HUDEP-2 (cell line): ENCODE data around the gene USP24.
"Not testable (repeated sequence)": the region's sequence is repeated elsewhere in the genome, so short reads cannot be mapped to it uniquely, and the experiment has no call there.

Source experiments
- DNase-seq, 76 experiments: peaks; one replicate each; lab custom pipeline; 2025; ENCODE audit not compliant: unreplicated experiment in 76 of 76; lab: John Stamatoyannopoulos, UW

The USP24 gene

GRCh38 chr1:55129194-55129728, 85.9 kb downstream of the USP24 start:
- peak in 4 of 76 experiments; percentile 3 to 16 (median 10) for DNase-seq

GRCh38 chr1:55128418-55128995, 86.7 kb downstream of the USP24 start:
- DNase-seq: no peak

DNA sequence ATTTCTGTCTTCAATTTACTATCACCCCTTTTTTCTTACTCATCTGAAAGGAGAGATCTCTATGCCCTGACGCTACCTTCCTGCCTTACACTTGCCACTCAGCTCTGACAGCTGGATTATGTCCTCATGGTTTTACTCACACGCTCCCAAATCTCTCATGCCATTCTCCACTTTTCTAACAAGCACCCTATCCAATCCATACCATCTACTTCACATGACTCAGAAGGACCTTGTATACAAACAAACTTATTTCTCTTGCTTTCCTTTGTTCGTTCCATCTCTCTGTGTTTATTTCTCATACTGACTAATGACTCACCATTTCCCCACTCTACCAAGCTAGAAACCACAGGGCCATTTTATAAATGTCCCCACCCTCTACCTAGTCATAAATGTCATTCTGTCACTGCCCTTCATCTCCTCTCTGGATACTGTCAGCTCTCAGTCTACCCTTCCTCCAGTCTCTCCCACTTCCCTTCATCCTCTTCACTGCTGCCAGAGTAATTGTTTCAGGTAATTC, 87.3 kb downstream of the USP24 start:
- DNase-seq: peak in 7 of 76 experiments; percentile 3 to 26 (median 19)

- DNase-seq: no peak
These were observed 90.7 kb downstream of the USP24 start for GRCh38 chr1:55124470-55124869.

DNA sequence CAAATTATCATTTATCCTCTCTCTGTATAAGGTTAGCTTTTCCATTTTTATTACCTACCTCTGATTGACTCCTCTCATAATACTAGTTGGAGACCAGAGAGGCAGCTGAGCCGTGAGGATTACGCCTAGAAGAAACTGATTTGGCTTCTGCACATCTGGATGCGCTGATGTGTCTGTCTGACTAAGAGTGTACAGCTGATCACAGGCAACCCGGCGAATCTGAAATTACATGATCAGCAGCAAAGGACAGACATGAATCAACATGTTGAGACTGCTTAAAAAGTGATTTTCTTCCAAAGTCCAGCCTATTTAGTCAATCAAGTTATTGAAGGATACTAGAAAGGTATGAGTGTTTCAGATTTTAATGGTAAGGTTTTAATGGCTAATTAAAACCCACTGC, 94.6 kb downstream of the USP24 start:
- DNase-seq: no peak

GRCh38 chr1:55118651-55119329, 96.4 kb downstream of the USP24 start:
- no peak for DNase-seq

DNA sequence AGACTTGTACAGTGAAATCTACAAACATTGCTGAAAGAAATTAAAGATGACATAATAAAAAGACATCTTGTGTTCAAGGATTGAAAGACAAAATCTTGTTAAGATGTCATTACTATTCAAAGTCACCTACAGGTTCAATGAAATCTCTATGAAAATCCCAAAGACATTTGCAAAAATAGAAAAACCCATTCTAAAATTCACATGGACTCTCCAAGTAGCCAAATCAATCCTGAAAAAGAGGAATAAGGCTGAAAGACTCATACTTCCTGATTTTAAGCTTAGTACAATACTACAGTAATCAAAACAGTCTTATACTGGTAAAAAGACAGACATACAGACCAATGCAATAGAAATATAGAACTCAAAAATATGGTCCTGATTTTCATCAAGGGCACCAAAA, 97.2 kb downstream of the USP24 start:
- no peak for DNase-seq

- not testable (repeated sequence) for DNase-seq
These were observed 106.2 kb downstream of the USP24 start for GRCh38 chr1:55109005-55109404.

DNA sequence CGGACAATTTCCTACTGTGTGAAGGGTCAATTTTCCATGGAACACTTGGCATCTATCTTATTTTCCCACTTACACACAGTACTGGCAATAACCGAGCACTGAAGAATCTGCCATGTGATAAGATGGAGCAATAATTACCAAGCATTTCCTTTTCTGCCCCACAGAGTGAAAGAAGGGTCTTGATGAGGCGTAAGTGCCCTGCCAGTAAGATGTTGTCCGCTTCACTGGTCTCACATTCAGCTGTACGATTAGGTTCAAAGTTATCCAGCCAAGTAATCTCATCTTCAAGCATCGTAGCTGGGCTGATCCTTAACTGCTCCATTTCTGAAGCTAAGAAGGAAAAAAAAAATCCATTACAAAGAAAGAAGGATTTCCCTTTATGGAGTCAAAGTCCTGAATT, 108.1 kb downstream of the USP24 start:
- no peak for DNase-seq

GRCh38 chr1:55103891-55104290, 111.3 kb downstream of the USP24 start:
- DNase-seq: no peak

DNA sequence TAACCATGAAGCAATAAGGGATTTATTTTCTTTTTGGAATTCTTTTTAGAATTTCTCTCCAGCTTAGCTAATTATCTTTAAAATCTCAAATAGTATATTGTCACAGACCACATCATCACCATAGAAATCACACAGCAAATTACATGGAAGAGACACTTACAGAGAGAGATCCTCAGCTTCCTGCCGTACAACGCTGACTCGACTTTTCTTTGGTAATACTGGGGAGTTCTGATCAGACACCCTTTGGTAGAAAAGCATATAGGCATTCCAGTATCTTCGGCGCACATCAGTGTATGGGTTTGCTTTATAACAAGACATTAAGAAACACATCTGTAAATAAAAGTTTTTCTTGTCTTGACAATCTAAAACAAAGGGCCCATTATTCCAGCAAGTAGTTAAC, 120.1 kb downstream of the USP24 start:
- no peak for DNase-seq

DNA sequence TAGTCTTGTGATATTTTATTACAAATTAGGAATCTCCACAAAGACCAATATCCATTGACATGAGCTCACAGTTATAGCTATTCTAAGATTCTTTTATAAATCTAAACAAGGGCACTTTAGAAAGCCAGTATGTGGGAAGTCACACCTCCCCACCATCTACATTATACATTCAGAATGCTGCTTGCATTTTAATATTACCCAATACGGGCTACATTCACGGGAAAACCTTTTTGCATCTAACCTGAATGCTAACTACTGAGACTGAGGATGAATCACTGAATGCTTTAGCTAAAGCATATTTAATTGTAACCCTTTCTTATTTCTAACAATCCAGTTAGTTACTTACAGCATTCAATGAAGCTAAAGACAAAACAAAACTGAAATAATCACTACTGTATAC, 122.7 kb downstream of the USP24 start:
- DNase-seq: no peak

GRCh38 chr1:55089683-55090082, 125.5 kb downstream of the USP24 start:
- DNase-seq: no peak

DNA sequence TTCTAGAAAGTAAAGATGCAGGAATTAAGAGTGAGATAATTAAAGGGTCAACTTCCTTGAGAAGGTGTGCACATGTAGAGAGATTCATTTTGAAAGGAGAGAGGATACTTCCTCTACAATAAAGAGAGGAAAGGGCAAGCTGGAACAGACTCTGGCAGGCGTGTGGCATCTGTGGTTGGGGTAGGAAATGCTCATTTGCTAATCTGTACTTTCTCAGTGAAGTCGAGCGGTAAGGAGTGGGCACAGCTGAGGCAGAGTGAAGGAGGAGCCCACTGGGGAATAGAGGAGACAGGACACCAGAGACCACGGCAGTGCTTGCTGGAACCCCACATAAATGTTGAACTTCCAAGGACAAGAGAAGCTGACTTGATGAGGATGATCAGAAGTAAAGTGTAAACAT, 126.8 kb downstream of the USP24 start:
- no peak for DNase-seq

DNA sequence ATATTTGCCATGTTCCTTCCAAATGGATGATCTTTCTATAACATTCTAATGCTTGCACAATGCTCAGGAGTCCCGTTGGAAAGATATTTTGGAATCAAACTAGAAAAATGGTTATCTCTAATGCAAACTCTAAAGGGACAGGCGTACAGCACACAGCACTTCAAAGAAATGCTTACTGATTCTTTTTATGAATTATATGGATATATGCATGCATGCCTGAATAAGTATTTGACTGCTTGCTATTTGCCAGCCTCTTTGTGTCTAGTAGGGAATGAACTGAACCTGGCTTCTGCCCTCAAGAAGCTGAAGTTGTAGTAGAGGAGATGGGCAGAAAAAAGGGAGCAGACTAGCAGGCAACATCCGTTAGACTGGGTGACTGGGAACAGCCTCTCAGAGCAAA, 127.7 kb downstream of the USP24 start:
- no peak for DNase-seq

DNA sequence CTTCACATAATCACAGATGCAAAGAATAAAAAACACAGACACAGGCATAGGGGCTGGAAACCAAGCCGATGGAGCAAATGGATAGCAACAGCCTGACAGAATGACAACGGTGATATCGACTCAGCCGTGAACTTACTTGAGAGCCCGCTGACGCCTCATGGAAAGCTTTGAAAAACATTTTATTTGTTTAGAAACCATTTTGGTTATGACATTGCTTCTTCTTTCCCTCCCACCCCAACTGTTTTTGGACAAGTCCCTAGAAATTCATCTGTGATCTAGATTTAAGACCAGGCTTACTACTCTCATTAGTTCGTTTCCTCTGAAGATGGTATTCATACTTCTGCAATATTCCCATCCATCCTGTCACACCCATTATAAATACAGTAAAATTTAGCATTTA, 130.9 kb downstream of the USP24 start:
- DNase-seq: no peak

GRCh38 chr1:55081905-55082296, 133.3 kb downstream of the USP24 start:
- no peak for DNase-seq

- no peak for DNase-seq
These were observed 133.8 kb downstream of the USP24 start for GRCh38 chr1:55081188-55081904.

DNA sequence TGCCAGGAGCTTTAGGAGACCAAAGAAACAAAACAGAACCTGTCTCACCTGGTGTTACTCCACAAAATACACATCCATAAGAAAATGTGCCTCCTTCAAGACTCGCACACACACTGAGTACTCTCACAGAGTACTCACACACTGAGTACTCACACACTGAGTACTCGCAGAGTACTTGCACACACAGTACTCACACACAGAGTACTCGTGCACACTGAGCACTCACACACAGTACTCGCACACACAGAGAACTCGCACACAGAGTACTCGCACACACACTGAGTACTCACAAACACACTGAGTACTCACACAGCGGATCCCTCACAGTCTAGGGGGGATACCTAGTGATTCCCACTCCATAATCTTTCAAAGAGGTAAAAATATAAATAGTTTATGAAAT, 135.5 kb downstream of the USP24 start:
- DNase-seq: no peak

- DNase-seq: no peak
These were observed 136.7 kb downstream of the USP24 start for GRCh38 chr1:55078470-55078869.

GRCh38 chr1:55076356-55076755, 138.8 kb downstream of the USP24 start:
- DNase-seq: no peak

DNA sequence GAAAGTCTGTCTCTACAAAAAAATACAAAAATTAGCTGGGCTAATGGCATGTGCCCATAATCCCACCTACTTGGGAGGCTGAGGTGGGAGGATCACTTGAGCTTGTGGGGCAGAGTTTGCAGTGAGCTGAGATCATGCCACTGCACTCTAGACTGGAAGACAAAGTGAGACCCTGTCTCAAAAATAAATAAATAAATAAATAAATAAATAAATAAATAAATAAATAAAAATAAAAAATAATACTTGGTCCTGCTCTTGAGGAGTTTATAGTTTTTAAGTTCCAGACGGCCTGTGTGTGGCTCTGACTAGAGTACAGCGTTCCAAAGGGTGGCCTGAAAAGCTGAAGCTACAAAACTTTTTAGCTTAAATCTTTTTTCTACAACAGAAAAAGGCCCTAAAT, 140.7 kb downstream of the USP24 start:
- DNase-seq: no peak
